Large intestine (tissue), 3 donors: Measurements from ENCODE around the gene DGCR2. TPM values are rescaled to one million over a fixed set of nuclear protein-coding genes. Genes with fewer than 3 reads are reported as not detected.
"Not testable (repeated sequence)": the region's sequence is repeated elsewhere in the genome, so short reads cannot be mapped to it uniquely, and the experiment has no call there.

Source experiments
- DNase-seq, 2 donors: peaks; one replicate each; pipeline versions ENCODE4 v3.0.0 to v3.0.0-alpha.2; 2013
- H3K27ac ChIP-seq: one replicate; pipeline ENCODE4 v1.5.1; 2013; ENCODE audit warnings: low read length
- H3K27me3 ChIP-seq: 2 replicates; pipeline ENCODE4 v1.6.1; 2013; ENCODE audit warnings: low read length; ENCODE audit not compliant: control insufficient read depth, insufficient read depth
- H3K36me3 ChIP-seq: 2 replicates; pipeline ENCODE4 v1.6.1; 2013; ENCODE audit warnings: low read length; ENCODE audit not compliant: control insufficient read depth, insufficient read depth
- H3K4me1 ChIP-seq: one replicate; pipeline ENCODE4 v1.6.1; 2013; ENCODE audit warnings: low read length; ENCODE audit not compliant: control insufficient read depth, insufficient read depth
- H3K4me3 ChIP-seq: one replicate; pipeline ENCODE4 v1.5.1; 2013; ENCODE audit warnings: low read length
- H3K9me3 ChIP-seq: one replicate; pipeline ENCODE4 v1.6.1; 2013; ENCODE audit warnings: mild to moderate bottlenecking, low read depth, low read length, moderate library complexity; ENCODE audit not compliant: control insufficient read depth
- WGBS: methylation state at CpG from one replicate; pipeline ENCODE4 v1.1.5; 2013; ENCODE audit warnings: low lambda C conversion rate; ENCODE audit not compliant: insufficient coverage; 5-methylcytosine and 5-hydroxymethylcytosine counted together
- polyA plus RNA-seq: library from polyadenylated mRNA; unstranded; fragments of 120-200 nt; gene quantifications from one replicate; pipeline ENCODE4 v1.2.1, GENCODE V29; 2013

Gene DGCR2
- polyA plus RNA-seq, 1 donor: 53.1 TPM

DNA sequence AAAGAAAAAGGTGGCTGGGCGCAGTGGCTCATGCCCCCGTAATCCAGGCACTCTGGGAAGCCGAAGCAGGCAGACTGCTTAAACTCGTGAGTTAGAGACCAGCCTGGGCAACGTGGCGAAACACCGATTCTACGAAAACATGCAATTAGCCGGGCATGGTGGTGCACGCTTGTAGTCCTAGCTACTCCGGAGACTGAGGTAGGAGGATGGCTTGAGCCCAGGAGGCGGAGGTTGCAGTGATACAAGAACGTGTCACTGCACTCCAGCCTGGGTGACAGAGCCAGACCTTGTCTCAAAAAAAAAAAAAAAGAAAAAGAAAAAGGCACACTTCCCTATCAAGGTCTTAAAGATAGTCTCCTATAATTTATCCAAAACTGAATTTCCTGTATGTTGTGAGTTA, 39.4 kb downstream of the DGCR2 start:
- Histone ChIP-seq H3K36me3 (peaks cover 22% of the 10 kb centered on the region), H3K4me1 (no peaks in the 10 kb centered on the region), H3K9me3 (no peaks in the 10 kb centered on the region), H3K27me3 (no peaks in the 10 kb centered on the region), H3K4me3 (no peak overlapping the region), H3K27ac (no peak overlapping the region)
- WGBS: 100% methylated on average over 1 of the region's 13 CpGs
- DNase-seq: no peak

- Histone ChIP-seq H3K27ac (no peak overlapping the region), H3K4me3 (no peak overlapping the region), H3K27me3 (no peaks in the 10 kb centered on the region), H3K36me3 (peaks cover 21% of the 10 kb centered on the region), H3K9me3 (no peaks in the 10 kb centered on the region), H3K4me1 (no peaks in the 10 kb centered on the region)
- WGBS: no CpG with 5 or more reads among the region's 3 CpGs
- no peak for DNase-seq
Measured at GRCh38 chr22:19082101-19082500, 40.1 kb downstream of the DGCR2 start.

GRCh38 chr22:19081351-19081750, 40.9 kb downstream of the DGCR2 start:
- H3K27me3 ChIP-seq: no peaks in the 10 kb centered on the region
- H3K4me1 ChIP-seq: peaks cover 2% of the 10 kb centered on the region
- H3K9me3 ChIP-seq: no peaks in the 10 kb centered on the region
- no peak overlapping the region for H3K4me3 ChIP-seq
- peaks cover 14% of the 10 kb centered on the region for H3K36me3 ChIP-seq
- 90% methylated on average over 2 of the region's 3 CpGs for WGBS
- H3K27ac ChIP-seq: no peak overlapping the region
- DNase-seq: no peak

DNA sequence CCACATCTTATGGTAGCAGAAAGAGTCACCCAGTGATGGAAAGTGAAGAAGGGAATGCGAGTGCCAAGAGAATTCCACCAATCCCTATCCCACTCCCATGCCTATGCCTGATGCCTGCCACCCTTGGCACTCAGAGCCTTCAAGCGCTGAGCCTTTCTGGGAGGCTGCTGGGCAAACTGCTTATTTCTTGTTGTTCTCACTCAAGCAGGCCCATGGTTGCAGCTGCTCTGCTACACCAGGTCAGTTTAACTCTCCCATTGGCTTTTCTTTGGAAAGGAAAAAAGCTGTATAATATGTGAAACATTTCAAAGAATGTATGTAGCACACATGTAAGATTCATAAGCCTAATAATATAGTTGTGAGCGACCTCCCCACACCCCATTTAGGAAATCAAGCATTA, 41.4 kb downstream of the DGCR2 start:
- Histone ChIP-seq H3K27me3 (no peaks in the 10 kb centered on the region), H3K27ac (no peak overlapping the region), H3K9me3 (no peaks in the 10 kb centered on the region), H3K36me3 (peaks cover 14% of the 10 kb centered on the region), H3K4me3 (no peak overlapping the region), H3K4me1 (peaks cover 2% of the 10 kb centered on the region)
- DNase-seq: no peak
- WGBS: 100% methylated on average over 1 of the region's 3 CpGs

- Histone ChIP-seq H3K4me3 (no peak overlapping the region), H3K27ac (no peak overlapping the region), H3K4me1 (peaks cover 2% of the 10 kb centered on the region), H3K9me3 (no peaks in the 10 kb centered on the region), H3K27me3 (no peaks in the 10 kb centered on the region), H3K36me3 (peaks cover 11% of the 10 kb centered on the region)
- DNase-seq: no peak
- no CpG with 5 or more reads among the region's 4 CpGs for WGBS
Measured at GRCh38 chr22:19079691-19080090, 42.5 kb downstream of the DGCR2 start.

DNA sequence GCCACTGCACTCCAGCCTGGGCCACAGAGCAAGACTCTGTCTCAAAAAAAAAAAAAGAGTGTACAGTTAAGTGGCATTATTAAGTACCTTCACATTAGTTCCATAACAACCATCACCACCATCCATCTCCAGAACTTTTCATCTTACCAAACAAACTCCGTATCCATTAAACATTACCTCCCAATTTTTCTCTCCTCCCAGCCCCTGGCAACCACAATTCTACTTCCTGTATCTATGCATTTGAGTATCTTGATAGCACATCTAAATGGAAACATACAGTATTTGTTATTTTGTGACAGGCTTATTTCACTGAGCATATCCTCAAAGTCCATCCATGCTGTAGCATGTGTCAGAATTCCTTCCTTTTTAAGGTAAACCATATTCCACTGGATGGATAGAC, 46.8 kb downstream of the DGCR2 start:
- Histone ChIP-seq H3K4me3 (no peak overlapping the region), H3K4me1 (peaks cover 2% of the 10 kb centered on the region), H3K27me3 (no peaks in the 10 kb centered on the region), H3K36me3 (peaks cover 15% of the 10 kb centered on the region), H3K9me3 (no peaks in the 10 kb centered on the region), H3K27ac (no peak overlapping the region)
- no CpG with 5 or more reads among the region's 1 CpG for WGBS
- no peak for DNase-seq

DNA sequence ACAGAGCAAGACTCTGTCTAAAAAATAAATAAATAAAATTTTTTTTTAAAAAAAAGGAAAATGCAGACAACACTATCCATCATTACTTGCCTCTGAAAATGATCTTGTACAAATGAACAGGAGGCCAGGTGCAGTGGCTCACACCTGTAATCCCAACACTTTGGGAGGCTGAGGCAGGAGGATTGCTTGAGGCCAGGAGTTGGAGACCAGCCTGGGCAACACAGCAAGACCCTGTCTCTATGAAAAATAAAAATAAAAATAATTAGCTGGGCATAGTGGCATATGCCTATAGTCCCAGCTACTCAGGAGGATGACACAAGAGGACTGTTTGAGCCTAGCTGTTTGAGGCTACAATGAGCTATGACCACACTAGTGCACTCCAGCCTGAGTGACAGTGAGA, 49.4 kb downstream of the DGCR2 start:
- not testable (repeated sequence) for H3K9me3 ChIP-seq, H3K4me1 ChIP-seq, H3K27me3 ChIP-seq, H3K27ac ChIP-seq, H3K4me3 ChIP-seq, DNase-seq
- peaks cover 33% of the 10 kb centered on the region for H3K36me3 ChIP-seq

GRCh38 chr22:19070397-19071169, 51.6 kb downstream of the DGCR2 start:
- H3K36me3 ChIP-seq: peaks cover 53% of the 10 kb centered on the region
- no peaks in the 10 kb centered on the region for H3K9me3 ChIP-seq
- H3K27me3 ChIP-seq: no peaks in the 10 kb centered on the region
- no CpG with 5 or more reads among the region's 5 CpGs for WGBS
- DNase-seq: no peak
- H3K4me3 ChIP-seq: no peak overlapping the region
- no peaks in the 10 kb centered on the region for H3K4me1 ChIP-seq
- H3K27ac ChIP-seq: no peak overlapping the region

- DNase-seq: no peak
- Histone ChIP-seq H3K9me3 (no peaks in the 10 kb centered on the region), H3K27ac (no peak overlapping the region), H3K36me3 (peaks cover 64% of the 10 kb centered on the region), H3K4me1 (no peaks in the 10 kb centered on the region), H3K4me3 (no peak overlapping the region), H3K27me3 (no peaks in the 10 kb centered on the region)
- WGBS: no CpG with 5 or more reads among the region's 3 CpGs
Measured at GRCh38 chr22:19069451-19069850, 52.8 kb downstream of the DGCR2 start.

GRCh38 chr22:19068784-19069271, 53.4 kb downstream of the DGCR2 start:
- H3K9me3 ChIP-seq: no peaks in the 10 kb centered on the region
- no peaks in the 10 kb centered on the region for H3K4me1 ChIP-seq
- WGBS: no CpG with 5 or more reads among the region's 5 CpGs
- no peak overlapping the region for H3K4me3 ChIP-seq
- no peak for DNase-seq
- no peaks in the 10 kb centered on the region for H3K27me3 ChIP-seq
- H3K27ac ChIP-seq: no peak overlapping the region
- peaks cover 70% of the 10 kb centered on the region for H3K36me3 ChIP-seq
